Measurements from ENCODE around the gene LIN7B.

The LIN7B gene

GRCh38 chr19:49097453-49098288, 16.5 kb upstream of the LIN7B start:
- peak; percentile 75 for DNase-seq

- DNase-seq, result no peak
These were observed 15.4 kb upstream of the LIN7B start for GRCh38 chr19:49098795-49099194.

GRCh38 chr19:49101160-49101559, 13.0 kb upstream of the LIN7B start:
- DNase-seq, result no peak

GRCh38 chr19:49102303-49102702, 11.9 kb upstream of the LIN7B start:
- no peak for DNase-seq

DNA sequence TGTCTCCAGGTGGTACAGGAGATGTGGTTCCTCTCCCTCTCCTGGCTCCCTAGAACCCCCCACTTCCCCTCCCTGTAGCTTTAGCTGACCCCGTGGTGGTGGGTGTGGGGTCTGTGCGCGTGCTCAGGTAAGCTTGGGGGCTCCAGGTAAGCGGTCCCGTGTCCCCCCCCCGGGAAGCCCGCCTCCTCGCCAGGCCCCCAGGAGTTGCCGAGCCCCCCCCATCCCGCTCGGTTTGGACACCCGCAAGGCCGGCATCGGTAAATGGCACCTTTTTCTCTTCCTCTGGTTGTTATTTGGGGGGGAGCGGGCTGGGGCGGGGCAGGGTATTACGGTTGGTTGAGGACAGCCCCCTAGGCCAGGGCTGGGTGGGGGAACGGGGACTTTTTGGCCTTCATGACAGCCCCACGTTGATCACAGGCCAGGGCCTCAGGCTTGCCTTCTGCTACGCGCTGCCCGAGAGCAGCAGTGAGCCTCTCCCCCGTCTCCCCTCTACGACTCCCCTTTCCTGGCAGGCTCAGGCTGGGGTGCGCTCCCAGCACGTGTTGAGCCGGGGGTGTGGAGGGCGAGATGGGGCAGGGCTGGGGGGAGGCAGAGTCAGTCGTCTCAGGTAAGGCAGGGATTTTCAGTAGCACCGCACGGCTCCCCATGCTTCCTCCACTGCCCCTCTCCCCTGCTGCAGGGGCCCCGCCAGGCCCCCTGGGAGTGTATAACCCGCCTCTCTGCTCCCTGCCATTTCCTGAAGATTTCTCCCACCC, 10.7 kb upstream of the LIN7B start:
- DNase-seq, result no peak

DNA sequence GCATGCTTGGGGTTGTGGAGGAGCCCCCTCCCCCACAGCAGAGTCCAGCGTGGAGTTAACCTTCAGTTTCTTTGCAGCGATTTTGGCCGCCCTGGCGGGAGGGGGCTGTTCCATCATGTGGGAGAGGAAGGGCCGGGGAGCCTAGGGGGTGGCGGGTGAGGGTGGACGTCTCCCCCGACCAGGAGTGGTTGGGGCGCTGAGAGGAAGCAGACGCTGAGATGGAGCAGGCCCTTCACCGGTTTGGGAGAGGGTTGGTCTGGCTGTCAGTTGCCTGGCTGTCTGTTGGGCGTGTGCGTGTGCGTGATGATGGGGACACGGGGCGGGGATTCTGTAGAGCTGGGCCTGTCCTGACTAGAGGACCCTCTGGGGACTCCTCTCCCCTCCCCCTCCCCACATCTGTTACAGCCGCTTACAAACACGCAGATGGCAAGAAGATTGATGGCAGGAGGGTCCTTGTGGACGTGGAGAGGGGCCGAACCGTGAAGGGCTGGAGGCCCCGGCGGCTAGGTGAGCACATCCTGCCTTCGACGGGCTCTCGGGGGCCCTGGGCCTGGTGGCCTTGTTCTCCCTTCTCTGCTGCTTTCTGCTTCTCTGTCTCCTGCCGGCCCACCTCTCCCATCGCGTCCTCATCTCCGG, 9.8 kb upstream of the LIN7B start:
- DNase-seq, result peak; percentile 68

- no peak for DNase-seq
These were observed 7.5 kb upstream of the LIN7B start for GRCh38 chr19:49106648-49107135.

- DNase-seq, result no peak
These were observed 6.3 kb upstream of the LIN7B start for GRCh38 chr19:49107625-49108459.

GRCh38 chr19:49109051-49109450, 5.1 kb upstream of the LIN7B start:
- DNase-seq, result no peak

DNA sequence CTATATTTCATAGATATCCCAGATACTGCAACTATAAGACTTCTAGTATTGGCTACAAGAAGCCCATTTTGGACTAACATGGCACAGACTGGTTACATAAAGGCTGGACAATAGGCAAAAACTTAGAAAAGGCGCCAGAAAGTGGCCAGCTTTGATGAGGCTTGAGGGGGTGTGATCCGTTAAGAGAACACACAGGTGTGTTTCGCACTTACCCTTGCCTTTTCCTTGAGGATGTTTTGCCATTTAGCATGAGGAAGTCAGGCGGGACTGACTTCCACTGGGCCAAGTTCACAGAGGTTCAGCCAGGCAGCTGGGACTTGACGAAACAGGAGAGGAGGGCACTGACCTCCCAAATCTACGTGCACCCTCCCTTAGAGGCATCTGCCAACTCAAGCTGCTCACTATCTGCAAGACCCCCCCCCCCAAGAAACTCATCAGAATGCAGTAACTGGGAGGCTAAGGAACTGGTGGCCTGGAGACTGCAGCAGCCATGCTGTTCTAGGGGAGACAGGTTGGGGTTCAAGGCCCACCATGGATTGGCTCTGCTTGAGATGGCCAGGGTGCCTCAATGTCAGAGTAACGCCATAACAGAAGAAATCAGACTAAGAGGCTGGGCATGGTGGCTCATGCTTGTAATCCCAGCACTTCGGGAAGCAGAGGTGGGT, 4.5 kb upstream of the LIN7B start:
- DNase-seq, result no peak

DNA sequence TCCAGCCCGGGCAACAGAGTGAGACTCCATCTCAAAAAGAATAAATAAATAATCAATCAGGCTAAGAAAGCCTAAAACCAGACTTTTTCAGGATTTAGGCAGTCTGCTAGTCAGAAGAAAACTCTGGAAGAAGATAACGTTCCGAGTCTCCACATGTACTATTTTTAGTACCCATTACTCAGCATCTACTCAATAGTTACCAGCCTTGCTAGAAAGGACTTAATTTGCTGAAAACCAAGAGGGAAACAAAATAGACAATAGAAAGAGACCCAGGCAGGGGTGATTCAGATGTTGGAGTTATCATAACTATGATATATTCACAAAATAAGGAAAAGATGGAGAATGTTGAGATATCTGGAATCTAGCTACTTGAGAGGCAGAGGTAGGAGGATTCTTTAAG, 3.6 kb upstream of the LIN7B start:
- DNase-seq, result no peak

DNA sequence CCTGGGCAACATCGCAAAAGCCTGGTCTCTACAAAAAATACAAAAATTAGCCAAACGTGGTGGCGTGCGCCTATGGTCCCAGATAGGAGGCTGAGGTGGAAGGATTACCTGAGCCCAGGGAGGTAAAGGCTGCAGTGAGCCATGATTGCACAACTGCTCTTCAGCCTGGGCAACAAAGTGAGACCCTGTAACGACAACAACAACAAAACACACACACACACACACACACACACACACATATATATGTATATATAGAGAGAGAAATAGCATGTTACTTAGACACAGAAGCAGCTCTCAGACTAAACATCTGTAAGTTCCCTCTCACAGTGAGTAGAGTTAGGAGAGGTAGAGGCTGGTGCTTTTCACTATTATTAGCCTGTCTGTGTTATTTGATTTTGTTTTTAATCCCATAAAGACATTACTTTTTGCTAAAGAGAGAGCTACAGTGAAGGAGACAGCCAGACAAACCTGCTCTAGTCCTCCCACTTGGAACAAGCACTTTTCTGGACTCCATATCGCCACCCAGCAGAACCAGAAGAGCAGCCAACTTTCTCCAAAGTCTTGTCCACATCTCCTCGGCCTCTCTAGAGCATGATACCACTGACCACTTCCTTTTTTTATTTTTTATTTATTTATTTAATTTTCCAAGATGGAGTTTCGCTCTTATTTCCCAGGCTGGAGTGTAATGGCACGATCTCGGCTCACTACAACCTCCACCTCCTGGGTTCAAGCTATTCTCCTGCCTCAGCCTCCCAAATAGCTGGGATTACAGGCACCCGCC, 2.8 kb upstream of the LIN7B start:
- no peak for DNase-seq

DNA sequence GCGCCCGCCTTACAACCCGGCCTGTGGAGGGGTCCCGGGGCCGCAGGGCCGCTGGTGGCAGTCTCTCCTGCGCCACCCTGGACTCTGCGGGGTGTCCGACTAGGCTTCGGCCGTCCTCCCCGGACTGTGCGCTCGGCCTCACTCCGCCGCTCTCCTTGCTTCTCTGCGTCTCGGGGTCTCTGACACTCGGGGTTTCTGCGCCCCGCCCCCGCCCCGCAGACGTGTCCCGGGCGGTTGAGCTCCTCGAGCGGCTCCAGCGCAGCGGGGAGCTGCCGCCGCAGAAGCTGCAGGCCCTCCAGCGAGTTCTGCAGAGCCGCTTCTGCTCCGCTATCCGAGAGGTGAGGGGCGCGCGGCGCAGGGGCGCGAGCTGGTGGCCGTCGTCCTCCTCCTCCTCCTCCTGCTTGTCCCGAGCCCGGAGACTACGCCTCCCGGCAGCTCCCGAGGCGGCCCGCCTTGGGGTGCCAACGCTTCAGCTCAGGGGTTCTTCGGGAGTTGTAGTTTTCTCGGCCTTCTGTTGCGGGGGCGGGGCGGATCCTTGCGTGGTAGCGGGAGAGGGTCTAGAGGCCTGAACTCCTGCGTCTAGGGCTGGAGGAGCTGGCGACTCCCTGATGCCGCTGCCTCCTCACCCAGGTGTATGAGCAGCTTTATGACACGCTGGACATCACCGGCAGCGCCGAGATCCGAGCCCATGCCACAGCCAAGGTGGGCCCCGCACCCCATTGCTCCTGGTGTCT, 627 bp downstream of the LIN7B start:
- peak; percentile 83 for DNase-seq

- no peak for DNase-seq
These were observed 2.4 kb downstream of the LIN7B start for GRCh38 chr19:49116544-49116943.

GRCh38 chr19:49117677-49118564, 3.8 kb downstream of the LIN7B start:
- DNase-seq, result no peak

DNA sequence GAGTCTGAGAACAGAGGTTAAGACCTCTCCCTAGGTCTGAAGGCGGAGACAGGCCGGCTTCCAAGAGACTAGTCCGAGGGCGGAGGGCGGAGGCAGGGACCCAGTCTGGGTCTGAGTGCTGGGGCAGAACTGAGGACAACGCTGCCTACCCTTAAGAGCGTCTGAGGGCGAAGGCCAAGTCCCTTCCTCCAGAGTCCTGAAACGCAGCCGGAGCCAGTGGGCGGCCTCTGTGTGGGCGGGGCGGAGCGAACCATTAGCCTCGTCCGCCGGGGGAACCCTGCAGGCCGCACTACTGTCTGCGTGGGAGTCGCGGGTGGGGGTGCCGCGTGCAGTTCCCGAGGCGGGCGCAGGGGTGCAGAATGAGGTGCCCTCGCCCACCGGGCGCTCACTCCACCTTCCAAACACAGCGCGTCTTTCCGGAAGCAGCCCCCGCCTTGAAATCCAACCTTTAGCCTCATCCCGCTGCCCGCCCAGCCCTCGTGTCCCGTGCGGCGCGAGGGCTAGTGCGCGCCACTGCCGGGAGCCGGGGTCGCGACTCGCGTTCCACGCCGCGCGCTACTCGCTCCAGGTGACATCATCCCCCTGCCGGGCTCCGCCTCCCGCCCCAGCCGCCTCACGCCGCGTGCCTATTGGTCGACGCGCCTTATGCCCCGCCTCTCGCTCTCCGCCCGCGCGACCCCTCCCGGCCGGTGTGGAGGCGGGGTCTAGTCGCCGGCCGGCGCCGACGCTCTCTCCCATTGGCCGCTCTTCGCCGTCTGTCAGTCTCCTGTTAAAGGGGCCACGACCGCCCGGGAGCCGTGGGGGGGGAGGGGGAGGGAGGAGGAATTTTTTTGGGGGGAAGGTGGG, 4.6 kb downstream of the LIN7B start, which contains the start of gene C19orf73:
TSS of gene C19orf73 (minus strand) at position 579 of the 846 bp plus-strand sequence. CDS start at position 458, 121 bp downstream.
- peak; percentile 95 for DNase-seq

DNA sequence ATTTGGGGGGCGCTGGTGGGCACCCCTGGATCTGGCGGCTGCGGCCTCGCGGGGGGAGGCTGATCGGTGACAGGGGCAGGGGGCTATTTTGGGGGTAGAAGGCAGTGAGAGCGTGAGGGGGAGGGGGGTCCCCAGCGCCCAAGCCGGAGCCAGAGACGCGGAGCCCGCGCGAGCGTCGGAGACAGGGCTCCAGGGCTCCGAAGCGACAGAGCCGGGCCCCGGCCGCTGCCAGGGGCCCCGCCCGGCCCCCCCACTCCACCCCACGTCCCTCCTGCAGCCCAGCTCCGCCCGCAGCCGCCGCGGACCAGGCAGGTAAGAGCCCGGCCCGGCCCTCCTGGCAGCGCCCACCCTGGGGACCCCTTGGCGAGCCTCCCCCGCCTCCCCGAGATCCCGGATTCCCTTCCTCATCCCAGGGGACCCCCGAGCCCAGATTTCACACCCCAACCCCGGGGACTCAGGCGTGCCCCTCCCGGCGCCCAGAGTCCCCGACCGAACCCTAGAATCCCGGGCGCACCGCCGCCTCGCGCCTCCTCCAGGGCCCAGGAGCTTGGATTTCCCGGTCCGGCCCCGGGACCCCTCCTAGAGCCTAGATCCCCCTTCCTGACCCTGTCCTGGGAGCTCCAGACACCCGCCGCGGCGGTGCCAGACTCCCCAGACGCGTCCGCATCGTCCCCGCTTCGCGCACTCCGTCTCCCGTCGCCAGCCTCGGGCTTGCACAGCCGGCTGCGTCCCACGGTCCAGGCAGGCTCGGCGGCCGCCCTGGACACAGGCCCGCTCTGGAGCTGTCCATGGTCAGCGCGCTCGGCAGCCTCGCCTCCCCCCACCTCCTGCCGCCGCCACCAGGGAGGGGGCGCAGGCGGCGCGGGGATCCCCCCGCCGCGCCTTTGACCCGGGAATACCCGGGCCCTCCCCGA, 5.5 kb downstream of the LIN7B start, which contains the start of gene PPFIA3:
TSS of gene PPFIA3 (plus strand) at position 134 of the 914 bp plus-strand sequence. CDS start 8,330 bp downstream, outside the sequence.
- peak; percentile 74 for DNase-seq
